NCI-H128 (cell line): Measurements from ENCODE around the gene RIN1.
A peak's percentile ranks its signal among the peaks of the same experiment; 100 is the strongest.

Source experiments
- DNase-seq: peaks from one replicate; lab custom pipeline; 2025; ENCODE audit not compliant: unreplicated experiment; lab: John Stamatoyannopoulos, UW

Gene RIN1

DNA sequence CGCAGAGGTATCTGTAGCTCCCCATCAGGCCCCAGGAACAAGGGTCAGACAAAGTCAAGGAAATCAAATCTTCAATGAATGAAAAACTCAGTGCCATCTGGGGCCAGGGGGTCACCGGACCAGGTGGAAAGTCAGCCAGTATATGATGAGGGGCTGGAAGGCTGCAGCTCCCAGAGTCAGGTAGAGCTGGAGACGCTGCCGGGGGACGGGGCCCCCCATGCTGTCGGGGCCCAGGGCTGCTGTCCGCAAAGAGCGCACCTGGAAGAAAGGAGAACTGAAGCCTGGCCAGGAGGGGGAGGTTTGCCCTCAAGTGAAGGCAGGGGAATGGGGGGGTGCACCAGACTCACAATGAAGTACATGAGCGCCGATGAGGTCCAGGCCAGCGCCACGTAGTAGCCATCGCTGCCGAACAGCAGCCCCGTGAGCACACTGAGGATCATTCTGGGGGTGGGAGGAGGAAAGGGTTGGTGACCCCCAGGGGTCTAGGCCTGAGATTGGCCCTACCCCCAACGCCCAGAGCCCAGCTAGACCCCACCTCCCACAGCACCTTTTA lies 51.6 kb downstream of the RIN1 start:
- DNase-seq, result no peak

DNA sequence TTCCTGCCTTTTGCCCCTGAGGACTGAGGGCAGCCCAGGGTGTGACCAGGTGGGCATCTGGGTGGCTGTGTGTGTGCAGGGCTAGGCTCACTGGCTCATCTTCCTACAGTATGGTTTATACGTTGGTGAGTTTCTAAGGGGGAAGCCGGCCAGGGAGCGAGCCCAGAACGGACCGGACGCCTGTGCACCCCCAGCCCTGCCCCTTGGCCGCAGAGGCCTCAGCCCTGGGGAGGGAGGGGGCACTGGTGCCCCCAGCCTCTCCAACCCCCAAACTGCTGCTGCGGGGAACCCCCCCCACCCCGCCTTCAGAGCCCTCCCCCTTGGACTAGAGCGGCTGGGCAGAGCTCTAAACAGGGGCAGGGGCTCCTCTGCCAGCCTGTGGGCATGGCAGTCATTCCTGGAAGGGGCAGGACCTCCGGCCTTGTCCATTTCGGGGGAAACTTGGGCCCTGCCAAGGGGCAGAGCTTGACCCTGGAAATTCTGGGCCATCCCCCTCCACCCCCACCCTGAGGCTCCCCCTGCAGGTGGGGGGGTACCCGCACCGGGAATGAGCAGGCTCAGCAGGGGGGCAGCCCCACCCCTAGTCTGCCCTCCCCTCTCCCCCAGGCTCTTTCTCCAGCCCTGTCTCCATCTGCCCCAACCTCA lies 52.7 kb downstream of the RIN1 start:
- DNase-seq, result no peak

DNA sequence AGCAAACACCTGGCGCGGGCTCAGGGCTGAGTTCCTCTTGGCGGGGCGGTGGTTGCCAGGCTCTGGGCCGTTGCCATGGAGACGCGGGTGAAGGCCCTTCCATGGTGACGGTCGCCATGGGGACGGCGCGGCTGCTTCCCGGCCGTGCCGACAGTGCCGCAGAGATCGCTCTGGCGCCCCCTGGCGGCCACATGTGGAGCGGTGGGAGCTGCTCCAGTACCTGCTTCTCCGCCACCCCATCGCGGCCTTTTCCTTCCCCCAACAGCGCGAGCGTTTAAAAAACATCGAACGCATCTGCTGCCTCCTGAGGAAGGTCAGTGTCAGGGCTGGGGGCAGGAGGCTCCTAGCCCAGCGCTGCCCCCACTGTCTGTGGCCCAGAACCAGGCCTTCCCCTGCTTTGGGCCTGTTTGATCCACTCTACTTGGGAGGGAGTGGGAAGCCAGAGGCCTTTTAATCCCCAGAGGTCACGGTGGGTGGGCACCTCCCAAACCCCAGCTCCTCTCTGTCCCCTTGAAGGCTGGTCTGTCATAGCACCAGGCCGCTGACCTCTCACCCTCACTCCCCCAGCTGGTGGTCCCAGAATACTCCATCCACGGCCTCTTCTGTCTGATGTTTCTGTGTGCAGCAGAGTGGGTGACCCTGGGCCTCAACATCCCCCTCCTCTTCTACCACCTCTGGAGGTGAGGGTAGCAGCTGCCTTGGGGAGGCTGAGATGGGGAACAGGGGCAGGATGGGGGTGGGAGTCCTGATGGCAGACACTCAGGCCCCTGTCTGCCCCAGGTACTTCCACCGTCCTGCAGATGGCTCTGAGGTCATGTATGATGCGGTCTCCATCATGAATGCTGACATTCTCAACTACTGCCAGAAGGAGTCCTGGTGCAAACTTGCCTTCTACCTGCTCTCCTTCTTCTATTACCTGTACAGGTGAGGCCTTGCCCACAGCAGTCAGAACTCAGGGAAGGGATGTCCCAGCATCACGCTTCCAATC lies 53.5 kb downstream of the RIN1 start:
- peak; percentile 96 for DNase-seq
